OCI-LY1 (cell line): Measurements from ENCODE around the gene KCNB1.

ENCODE experiments used
- H2AFZ ChIP-seq: fragments of 200-600 bp; sonication (generic), shearing (Covaris generic); 2 replicates; pipeline ENCODE4 v1.6.0; 2014; ENCODE audit warnings: antibody characterized with exemption, mild to moderate bottlenecking, low read length
- H3F3A ChIP-seq: fragments of 200-600 bp; sonication (generic), shearing (Covaris generic); 2 replicates; pipeline ENCODE4 v1.6.0; 2014; ENCODE audit warnings: mild to moderate bottlenecking, antibody characterized with exemption, low read length, moderate library complexity; ENCODE audit not compliant: insufficient read depth
- H3K27ac ChIP-seq: fragments of 200-600 bp; sonication (generic); 2 replicates; pipeline ENCODE4 v1.5.1; 2014; ENCODE audit warnings: low read length, mixed run types, mild to moderate bottlenecking, low read depth; ENCODE audit not compliant: poor library complexity, severe bottlenecking
- H3K27me3 ChIP-seq: fragments of 200-600 bp; sonication (generic); 2 replicates; pipeline ENCODE4 v1.6.0; 2014; ENCODE audit warnings: antibody characterized with exemption, mild to moderate bottlenecking, low read length, moderate library complexity; ENCODE audit not compliant: insufficient read depth
- H3K36me3 ChIP-seq: fragments of 200-600 bp; sonication (generic); 2 replicates; pipeline ENCODE4 v1.6.1; 2014; ENCODE audit warnings: mild to moderate bottlenecking, antibody characterized with exemption, low read length, moderate library complexity, mixed read lengths; ENCODE audit not compliant: insufficient read depth
- H3K4me1 ChIP-seq: fragments of 200-600 bp; sonication (generic); 2 replicates; pipeline ENCODE4 v1.5.1; 2014; ENCODE audit warnings: mild to moderate bottlenecking, low read length, moderate library complexity; ENCODE audit not compliant: insufficient read depth, severe bottlenecking
- H3K4me2 ChIP-seq: fragments of 200-600 bp; sonication (generic), shearing (Covaris generic); 2 replicates; pipeline ENCODE4 v1.6.1; 2014; ENCODE audit warnings: low read length
- H3K4me3 ChIP-seq: fragments of 200-600 bp; sonication (generic); 2 replicates; pipeline ENCODE4 v1.5.1; 2014; ENCODE audit warnings: low read length, low read depth, mild to moderate bottlenecking, mixed read lengths; ENCODE audit not compliant: poor library complexity, severe bottlenecking
- H3K79me2 ChIP-seq: fragments of 200-600 bp; shearing (Covaris generic); 2 replicates; pipeline ENCODE4 v1.6.1; 2016; ENCODE audit warnings: mixed run types, low read length, mixed read lengths; ENCODE audit not compliant: insufficient read depth
- H3K9ac ChIP-seq: fragments of 200-600 bp; sonication (generic), shearing (Covaris generic); 2 replicates; pipeline ENCODE4 v1.6.1; 2014; ENCODE audit warnings: mild to moderate bottlenecking, low read length, mixed read lengths
- H3K9me2 ChIP-seq: fragments of 200-600 bp; sonication (generic), shearing (Covaris generic); 2 replicates; pipeline ENCODE4 v1.6.1; 2014; ENCODE audit warnings: low read depth, mild to moderate bottlenecking, low read length, mixed read lengths
- H3K9me3 ChIP-seq: fragments of 200-600 bp; shearing (Covaris generic); 2 replicates; pipeline ENCODE4 v1.6.1; 2014; ENCODE audit warnings: low read length, mixed read lengths
- H4K20me1 ChIP-seq: fragments of 200-600 bp; sonication (generic), shearing (Covaris generic); 2 replicates; pipeline ENCODE4 v1.6.0; 2016; ENCODE audit warnings: mild to moderate bottlenecking, low read length; ENCODE audit not compliant: insufficient read depth
- CTCF ChIP-seq: fragments of 200-600 bp; sonication (generic), shearing (Covaris generic); IDR thresholded peaks from 2 replicates; pipeline ENCODE4 v1.5.1; 2017; ENCODE audit warnings: mild to moderate bottlenecking, antibody characterized with exemption, low read length, moderate library complexity, mixed read lengths
- EZH2 ChIP-seq: fragments of 200-600 bp; sonication (generic), shearing (Covaris generic); IDR thresholded peaks from 2 replicates; pipeline ENCODE4 v1.8.0; 2017; ENCODE audit warnings: borderline replicate concordance, mixed run types, mild to moderate bottlenecking, antibody characterized with exemption, low read length, moderate library complexity, mixed read lengths

KCNB1 gene

GRCh38 chr20:49388744-49389143 lies 93.7 kb downstream of the KCNB1 start:
- TF ChIP-seq EZH2 (no peak), CTCF (no peak)

GRCh38 chr20:49387581-49387939 lies 94.9 kb downstream of the KCNB1 start:
- no peak for TF ChIP-seq CTCF
- no peak for TF ChIP-seq EZH2
- H3K4me1 ChIP-seq = no peaks in the 10 kb centered on the region
- H3K4me3 ChIP-seq = no peak overlapping the region
- H3K36me3 ChIP-seq = no peaks in the 10 kb centered on the region
- H3K9ac ChIP-seq = no peak overlapping the region
- no peaks in the 10 kb centered on the region for H3K79me2 ChIP-seq
- H2AFZ ChIP-seq = no peak overlapping the region
- H4K20me1 ChIP-seq = no peaks in the 10 kb centered on the region
- H3K27ac ChIP-seq = no peak overlapping the region
- H3K9me3 ChIP-seq = no peaks in the 10 kb centered on the region
- H3F3A ChIP-seq = no peaks in the 10 kb centered on the region
- no peak overlapping the region for H3K4me2 ChIP-seq
- H3K9me2 ChIP-seq = no peaks in the 10 kb centered on the region
- H3K27me3 ChIP-seq = no peaks in the 10 kb centered on the region

More at GRCh38 chr20:49388744-49389143, 93.7 kb downstream of the KCNB1 start:
- Histone ChIP-seq H2AFZ (no peak overlapping the region), H3K9me3 (no peaks in the 10 kb centered on the region), H3K4me3 (no peak overlapping the region), H3K9ac (no peak overlapping the region), H3K27ac (no peak overlapping the region), H3F3A (no peaks in the 10 kb centered on the region), H4K20me1 (no peaks in the 10 kb centered on the region), H3K4me1 (no peaks in the 10 kb centered on the region), H3K9me2 (no peaks in the 10 kb centered on the region), H3K27me3 (no peaks in the 10 kb centered on the region), H3K4me2 (no peak overlapping the region), H3K36me3 (no peaks in the 10 kb centered on the region), H3K79me2 (no peaks in the 10 kb centered on the region)

- H3K79me2 ChIP-seq = no peaks in the 10 kb centered on the region
- TF ChIP-seq EZH2 (no peak), CTCF (no peak)
- H3K27me3 ChIP-seq = no peaks in the 10 kb centered on the region
- no peak overlapping the region for H3K9ac ChIP-seq
- H3F3A ChIP-seq = no peaks in the 10 kb centered on the region
- H3K4me2 ChIP-seq = no peak overlapping the region
- no peaks in the 10 kb centered on the region for H3K9me2 ChIP-seq
- H4K20me1 ChIP-seq = no peaks in the 10 kb centered on the region
- no peak overlapping the region for H2AFZ ChIP-seq
- H3K36me3 ChIP-seq = no peaks in the 10 kb centered on the region
- no peaks in the 10 kb centered on the region for H3K4me1 ChIP-seq
- H3K4me3 ChIP-seq = no peak overlapping the region
- H3K9me3 ChIP-seq = no peaks in the 10 kb centered on the region
- H3K27ac ChIP-seq = no peak overlapping the region
Measured at GRCh38 chr20:49386848-49387580, 95.5 kb downstream of the KCNB1 start.
